Hepatocyte (in vitro differentiated cells): ENCODE results near the gene ACVR2A.

Experiments used
- CTCF ChIP-seq: fragments of 200-600 bp; sonication (generic); IDR thresholded peaks from 2 replicates; pipeline ENCODE4 v1.5.1; 2016; ENCODE audit warnings: antibody characterized with exemption, mild to moderate bottlenecking; ENCODE audit not compliant: poor library complexity
- EZH2 ChIP-seq: fragments of 200-600 bp; sonication (generic); IDR thresholded peaks from 2 replicates; pipeline ENCODE4 v1.6.1; 2016; ENCODE audit warnings: antibody characterized with exemption, mild to moderate bottlenecking, borderline replicate concordance
- EZH2phosphoT487 ChIP-seq: fragments of 200-600 bp; sonication (generic); IDR thresholded peaks from one replicate; pipeline ENCODE4 v1.6.1; 2018; ENCODE audit warnings: antibody characterized with exemption, mild to moderate bottlenecking, low read depth, moderate library complexity; ENCODE audit not compliant: unreplicated experiment, severe bottlenecking

- no peak for TF ChIP-seq CTCF
- TF ChIP-seq EZH2, result no peak
- TF ChIP-seq EZH2phosphoT487, result no peak
Observed at GRCh38 chr2:147827088-147827375, 17.8 kb upstream of the ACVR2A start.
